OCI-LY1 (cell line): ENCODE data around the gene SACM1L.

Experiments used
- EZH2 ChIP-seq: fragments of 200-600 bp; sonication (generic), shearing (Covaris generic); IDR thresholded peaks from 2 replicates; pipeline ENCODE4 v1.8.0; 2017; ENCODE audit warnings: borderline replicate concordance, mixed run types, mild to moderate bottlenecking, antibody characterized with exemption, low read length, moderate library complexity, mixed read lengths
- TF ChIP-seq, protein P1 (sequence below): fragments of 200-600 bp; sonication (generic), shearing (Covaris generic); IDR thresholded peaks from 2 replicates; pipeline ENCODE4 v1.5.1; 2017; ENCODE audit warnings: mild to moderate bottlenecking, antibody characterized with exemption, low read length, moderate library complexity, mixed read lengths

DNA sequence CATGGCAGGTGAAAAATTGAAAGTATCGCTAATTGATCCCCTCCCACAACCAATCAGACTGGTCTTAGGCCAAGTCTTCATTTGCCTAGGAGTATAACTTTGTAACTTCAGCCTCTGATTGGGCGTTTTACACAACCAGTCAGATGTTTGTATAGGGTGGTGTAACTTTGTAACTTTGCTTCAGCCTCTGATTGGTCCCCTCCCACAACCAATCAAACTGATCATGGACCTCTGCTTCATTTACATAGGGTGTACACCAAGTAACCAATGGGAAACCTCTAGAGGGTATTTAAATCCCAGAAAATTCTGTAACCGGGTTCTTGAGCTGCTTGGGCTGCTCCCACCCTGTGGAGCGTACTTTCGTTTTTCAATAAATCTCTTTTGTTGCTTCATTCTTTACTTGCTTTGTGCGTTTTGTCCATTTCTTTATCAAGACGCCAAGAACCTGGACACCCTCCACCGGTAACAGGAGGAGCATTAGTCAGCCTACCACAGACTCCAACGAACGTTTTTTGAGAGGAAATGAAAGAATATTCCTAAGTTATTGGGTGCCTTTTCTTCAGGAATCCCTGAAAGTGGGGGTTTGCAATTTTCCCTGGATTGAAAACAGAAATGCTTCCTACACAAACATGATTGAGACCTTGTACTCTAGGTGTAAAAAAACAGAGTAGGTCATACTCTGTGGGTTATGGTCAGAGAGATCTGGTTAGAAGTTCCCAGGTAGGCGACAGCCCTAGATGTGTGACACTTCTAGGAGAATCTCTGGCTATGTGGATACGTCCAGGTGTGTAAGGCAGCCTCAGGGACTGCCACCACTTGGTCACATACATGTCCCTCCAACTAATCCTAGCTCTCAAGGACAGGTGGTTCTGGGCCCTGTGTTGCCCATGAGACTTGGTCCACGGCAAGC, 5.5 kb upstream of the SACM1L start:
- TF ChIP-seq, protein P1, sequence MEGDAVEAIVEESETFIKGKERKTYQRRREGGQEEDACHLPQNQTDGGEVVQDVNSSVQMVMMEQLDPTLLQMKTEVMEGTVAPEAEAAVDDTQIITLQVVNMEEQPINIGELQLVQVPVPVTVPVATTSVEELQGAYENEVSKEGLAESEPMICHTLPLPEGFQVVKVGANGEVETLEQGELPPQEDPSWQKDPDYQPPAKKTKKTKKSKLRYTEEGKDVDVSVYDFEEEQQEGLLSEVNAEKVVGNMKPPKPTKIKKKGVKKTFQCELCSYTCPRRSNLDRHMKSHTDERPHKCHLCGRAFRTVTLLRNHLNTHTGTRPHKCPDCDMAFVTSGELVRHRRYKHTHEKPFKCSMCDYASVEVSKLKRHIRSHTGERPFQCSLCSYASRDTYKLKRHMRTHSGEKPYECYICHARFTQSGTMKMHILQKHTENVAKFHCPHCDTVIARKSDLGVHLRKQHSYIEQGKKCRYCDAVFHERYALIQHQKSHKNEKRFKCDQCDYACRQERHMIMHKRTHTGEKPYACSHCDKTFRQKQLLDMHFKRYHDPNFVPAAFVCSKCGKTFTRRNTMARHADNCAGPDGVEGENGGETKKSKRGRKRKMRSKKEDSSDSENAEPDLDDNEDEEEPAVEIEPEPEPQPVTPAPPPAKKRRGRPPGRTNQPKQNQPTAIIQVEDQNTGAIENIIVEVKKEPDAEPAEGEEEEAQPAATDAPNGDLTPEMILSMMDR: no peak
- no peak for TF ChIP-seq EZH2
